GM20000 (cell line): ENCODE measurements around the gene PFN1.

Source experiments
- DNase-seq: peaks from one replicate; pipeline ENCODE4 v3.0.0; 2012; ENCODE audit warnings: low spot score
- TF ChIP-seq, protein P1 (sequence below): IDR thresholded peaks from 2 replicates; pipeline ENCODE4 v1.5.1; 2012; ENCODE audit warnings: mild to moderate bottlenecking, control low read depth; ENCODE audit errors: extremely low read depth, missing control alignments

The PFN1 gene

DNA sequence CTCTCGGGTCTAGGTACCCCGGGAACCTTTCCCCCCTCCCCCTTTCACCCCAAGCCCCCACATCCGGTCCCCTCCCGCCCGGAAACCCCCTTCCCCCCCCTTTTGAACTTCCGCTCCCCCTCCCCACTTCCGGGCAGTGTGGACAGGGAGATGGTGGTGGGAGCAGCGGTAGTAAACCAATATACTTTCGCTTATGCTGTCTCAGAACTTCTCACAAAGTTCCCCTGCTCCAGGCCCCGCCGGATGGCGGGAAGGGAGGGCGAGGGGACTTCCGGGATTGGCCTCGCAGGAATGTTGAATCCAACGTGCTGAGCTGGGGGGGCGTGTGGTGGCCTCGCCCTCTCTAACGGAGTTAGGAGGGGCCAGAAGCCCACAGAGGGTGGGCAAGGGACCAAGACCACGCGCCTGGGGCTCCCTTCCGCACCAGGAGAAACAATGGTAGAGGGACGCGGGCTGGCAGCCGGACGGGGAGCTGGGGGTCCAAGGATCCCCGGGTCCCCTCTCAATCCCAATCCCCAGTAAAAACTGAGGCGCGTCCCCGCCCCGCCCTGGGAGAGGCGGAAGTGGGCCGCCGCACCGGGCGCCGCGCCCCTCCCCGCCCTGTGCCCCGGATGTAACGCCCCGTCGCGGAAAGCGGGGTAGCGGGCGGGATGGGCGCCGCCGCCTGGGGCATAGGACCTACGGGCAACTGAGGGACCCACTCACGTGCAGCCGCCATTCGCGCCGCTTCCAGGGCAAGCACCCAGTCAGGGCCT, 742 bp downstream of the PFN1 start:
- DNase-seq = peak; percentile 81
- TF ChIP-seq, protein P1, sequence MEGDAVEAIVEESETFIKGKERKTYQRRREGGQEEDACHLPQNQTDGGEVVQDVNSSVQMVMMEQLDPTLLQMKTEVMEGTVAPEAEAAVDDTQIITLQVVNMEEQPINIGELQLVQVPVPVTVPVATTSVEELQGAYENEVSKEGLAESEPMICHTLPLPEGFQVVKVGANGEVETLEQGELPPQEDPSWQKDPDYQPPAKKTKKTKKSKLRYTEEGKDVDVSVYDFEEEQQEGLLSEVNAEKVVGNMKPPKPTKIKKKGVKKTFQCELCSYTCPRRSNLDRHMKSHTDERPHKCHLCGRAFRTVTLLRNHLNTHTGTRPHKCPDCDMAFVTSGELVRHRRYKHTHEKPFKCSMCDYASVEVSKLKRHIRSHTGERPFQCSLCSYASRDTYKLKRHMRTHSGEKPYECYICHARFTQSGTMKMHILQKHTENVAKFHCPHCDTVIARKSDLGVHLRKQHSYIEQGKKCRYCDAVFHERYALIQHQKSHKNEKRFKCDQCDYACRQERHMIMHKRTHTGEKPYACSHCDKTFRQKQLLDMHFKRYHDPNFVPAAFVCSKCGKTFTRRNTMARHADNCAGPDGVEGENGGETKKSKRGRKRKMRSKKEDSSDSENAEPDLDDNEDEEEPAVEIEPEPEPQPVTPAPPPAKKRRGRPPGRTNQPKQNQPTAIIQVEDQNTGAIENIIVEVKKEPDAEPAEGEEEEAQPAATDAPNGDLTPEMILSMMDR = no peak

DNA sequence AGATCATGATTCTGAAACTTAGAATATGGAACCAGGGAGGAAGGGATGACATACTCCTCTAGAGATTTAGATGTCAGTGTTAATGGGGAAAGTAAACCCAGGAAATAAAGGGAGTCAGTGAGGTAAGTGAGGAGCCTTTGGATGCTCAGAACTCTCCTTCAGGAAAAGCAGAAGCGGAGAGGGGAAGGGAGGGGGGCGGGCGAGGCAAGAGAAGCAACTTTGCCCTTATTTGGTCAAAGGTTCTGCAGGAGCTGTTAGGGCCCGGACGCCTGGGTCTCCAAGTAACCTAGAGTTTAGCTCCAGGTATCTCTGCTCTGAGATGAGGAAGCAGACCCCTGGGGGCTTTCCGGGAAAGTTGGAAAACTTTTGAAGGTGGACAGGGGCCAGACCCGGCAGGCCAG, 1.3 kb downstream of the PFN1 start:
- TF ChIP-seq, protein P1 = no peak
- DNase-seq = no peak

DNA sequence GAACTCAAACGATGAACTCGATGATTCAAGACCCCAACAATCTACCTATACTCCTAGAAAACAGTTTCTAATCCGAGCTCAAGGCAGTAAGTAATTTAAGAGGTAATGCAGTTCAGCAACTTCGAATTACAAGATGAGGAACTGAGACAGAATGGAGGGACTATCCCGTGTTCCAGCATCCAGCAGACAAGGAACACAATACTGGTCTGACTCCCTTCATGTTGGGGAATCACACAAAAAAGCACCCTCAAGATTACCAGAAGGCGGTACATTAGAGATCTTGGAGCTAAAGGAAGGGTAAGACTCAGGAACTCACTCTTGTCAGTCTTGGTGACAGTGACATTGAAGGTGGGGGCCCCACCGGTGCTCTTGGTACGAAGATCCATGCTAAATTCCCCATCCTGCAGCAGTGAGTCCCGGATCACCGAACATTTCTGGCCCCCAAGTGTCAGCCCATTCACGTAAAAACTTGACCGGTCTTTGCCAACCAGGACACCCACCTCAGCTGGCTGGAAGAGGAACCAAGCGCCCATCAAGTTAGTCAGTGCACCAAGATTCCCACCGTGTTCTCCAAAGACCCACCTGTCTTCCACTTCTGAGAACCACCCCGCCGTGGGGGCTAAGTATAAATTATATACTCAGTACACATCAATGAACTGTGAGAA, 1.9 kb downstream of the PFN1 start:
- TF ChIP-seq, protein P1 = no peak
- no peak for DNase-seq

DNA sequence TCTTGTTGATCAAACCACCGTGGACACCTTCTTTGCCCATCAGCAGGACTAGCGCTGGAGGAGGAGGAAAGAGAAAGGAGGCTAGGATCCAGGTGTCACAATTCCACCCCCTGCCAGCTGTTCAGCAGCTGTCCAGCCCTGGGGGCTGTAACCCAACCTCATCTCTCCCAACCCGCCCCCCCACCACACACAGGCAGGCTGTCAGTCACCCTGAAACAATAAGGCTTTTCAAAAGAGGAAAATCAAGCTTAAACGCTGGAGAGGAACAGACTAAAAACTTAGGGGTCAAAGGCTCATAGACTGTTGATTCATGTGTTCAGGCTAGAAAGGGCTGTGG, 2.4 kb downstream of the PFN1 start:
- TF ChIP-seq, protein P1 = no peak

GRCh38 chr17:4945176-4945943, 3.0 kb downstream of the PFN1 start:
- TF ChIP-seq, protein P1 = no peak
- DNase-seq = peak; percentile 78

More for the DNA sequence above, 2.4 kb downstream of the PFN1 start:
- DNase-seq = no peak

DNA sequence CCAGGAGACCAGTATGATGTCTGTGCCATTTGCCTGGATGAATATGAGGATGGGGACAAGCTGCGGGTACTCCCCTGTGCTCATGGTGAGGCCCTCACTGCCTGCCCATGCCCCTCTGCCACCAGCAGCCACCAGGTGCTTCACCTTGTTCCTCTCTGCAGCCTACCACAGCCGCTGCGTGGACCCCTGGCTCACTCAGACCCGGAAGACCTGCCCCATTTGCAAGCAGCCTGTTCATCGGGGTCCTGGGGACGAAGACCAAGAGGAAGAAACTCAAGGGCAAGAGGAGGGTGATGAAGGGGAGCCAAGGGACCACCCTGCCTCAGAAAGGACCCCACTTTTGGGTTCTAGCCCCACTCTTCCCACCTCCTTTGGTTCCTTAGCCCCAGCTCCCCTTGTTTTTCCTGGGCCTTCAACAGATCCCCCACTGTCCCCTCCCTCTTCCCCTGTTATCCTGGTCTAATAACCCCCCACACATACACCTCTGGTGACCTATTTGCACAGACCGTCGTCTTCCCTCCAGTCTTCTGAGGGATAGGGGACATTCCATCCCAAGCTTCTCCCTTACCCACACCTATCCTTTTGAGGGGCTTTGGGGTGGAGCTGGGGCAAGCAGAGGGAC, 3.7 kb downstream of the PFN1 start:
- TF ChIP-seq, protein P1 = no peak
- DNase-seq = no peak
